Stimulated activated CD4-positive, alpha-beta T cell treated with anti-CD3 and anti-CD28 coated beads, Interleukin-4, amount 100 ng/mL, for 1 hour (primary cell): ENCODE measurements around the gene CCNF.

Source experiments
- DNase-seq: peaks from one replicate; pipeline ENCODE4 v3.0.0-alpha.2; 2020

Gene CCNF

GRCh38 chr16:2458887-2459646 is 29.8 kb downstream of the CCNF start:
- DNase-seq: no peak

- peak; percentile 98 for DNase-seq
Observed at GRCh38 chr16:2459647-2460390, 30.6 kb downstream of the CCNF start, which contains the start of gene TEDC2. Gene TEDC2, plus strand, starts transcription at chr16:2460109. Its CDS starts 36 bp downstream, at chr16:2460145.

DNA sequence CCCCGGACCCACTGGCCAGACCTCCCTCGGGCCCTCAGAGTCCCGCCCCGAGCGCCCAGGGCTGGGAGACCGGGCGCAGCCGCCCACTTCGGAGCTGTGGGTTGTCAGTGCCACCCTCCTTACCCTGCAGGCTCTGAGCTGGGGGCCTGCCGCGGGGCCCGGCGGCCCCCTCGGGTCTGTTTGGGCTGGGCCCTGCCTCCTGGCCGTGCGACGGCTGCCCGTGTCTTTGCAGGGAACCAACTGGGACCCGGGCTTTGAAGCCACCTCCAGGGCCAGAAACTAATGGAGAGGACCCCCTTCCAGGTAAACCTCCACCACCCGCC is 31.1 kb downstream of the CCNF start:
- no peak for DNase-seq

GRCh38 chr16:2460916-2461315 is 31.7 kb downstream of the CCNF start:
- DNase-seq: no peak

- no peak for DNase-seq
Observed at GRCh38 chr16:2462031-2462866, 33.0 kb downstream of the CCNF start.

DNA sequence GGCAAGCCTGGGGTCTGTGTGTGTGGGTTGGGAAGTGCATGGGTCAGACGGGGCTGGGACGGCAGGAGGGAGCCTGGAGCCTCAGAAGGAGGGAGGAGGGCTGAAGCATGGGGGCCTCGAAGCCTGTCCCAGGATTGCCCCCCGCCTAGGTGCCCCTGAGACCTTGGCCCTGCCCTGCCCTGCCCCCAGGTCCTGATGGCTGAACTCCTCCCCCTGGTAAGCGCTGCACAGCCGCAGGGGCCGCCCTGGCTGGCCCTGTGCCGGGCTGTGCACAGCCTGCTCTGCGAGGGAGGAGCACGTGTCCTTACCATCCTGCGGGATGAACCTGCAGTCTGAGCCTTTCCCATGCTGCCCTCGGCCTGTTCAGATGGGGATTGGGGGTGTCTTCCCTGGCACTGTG is 35.1 kb downstream of the CCNF start:
- DNase-seq: no peak

- no peak for DNase-seq
Observed at GRCh38 chr16:2465653-2466415, 36.6 kb downstream of the CCNF start.

- DNase-seq: no peak
Observed at GRCh38 chr16:2466667-2467527, 37.6 kb downstream of the CCNF start.

DNA sequence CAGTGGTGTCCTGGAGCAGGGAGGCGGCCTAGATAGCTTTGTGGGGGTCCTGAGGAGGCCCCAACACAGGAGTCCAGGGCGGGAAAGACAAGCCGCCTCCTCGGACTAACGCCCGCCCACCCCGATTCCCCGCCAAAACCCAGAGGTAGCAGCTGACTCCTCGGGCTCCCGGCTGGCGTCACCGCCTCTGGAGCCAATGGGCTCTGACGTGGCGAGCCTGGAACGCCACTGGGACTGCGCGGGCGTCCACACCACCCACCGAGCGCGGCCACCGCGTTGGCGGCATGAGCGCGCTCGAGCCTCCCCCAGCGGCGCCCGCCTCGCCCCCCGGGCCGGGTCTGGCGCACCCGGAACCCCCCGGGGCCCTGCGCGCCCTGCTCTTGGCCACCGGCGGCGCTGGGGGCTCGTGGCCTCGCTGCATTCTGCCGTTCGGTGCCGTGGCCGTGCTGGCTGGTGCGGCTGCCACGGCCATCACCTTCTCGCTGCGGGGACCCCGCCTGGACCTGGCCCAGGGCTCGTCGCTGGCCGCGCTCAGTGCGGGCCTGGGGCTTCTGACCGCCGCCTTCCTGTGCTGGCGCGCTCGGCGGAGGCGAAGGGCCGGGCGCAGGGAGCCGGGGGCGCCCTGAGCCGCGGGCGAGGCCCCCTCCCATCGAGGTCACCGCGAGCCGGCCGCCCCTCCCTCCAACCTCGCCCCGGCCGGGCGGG is 38.4 kb downstream of the CCNF start:
- DNase-seq: no peak

DNA sequence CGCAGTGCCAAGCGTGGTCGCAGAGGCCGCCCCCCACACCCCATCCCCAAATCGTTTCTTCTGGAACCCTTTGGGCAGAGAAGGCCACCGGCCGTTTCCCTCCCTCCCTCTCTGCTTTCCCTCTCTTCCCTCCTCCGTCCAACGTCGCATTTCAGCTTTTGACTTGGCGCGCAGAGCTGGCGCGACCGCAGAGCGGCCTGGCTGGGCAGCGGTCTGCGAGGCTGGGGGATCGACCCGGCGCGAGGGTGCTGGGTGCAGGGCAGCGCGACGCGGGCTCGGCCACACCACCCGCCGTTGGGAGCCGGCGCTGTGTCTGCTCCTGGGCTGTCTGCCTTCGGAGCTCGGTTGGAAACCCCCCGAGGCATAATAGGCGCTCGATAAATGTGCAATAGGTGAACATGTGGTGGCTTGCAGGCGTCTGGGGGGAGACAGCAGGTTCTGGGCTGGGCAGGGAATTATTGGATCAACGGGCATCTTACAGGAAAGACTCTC is 39.0 kb downstream of the CCNF start:
- DNase-seq: no peak

DNA sequence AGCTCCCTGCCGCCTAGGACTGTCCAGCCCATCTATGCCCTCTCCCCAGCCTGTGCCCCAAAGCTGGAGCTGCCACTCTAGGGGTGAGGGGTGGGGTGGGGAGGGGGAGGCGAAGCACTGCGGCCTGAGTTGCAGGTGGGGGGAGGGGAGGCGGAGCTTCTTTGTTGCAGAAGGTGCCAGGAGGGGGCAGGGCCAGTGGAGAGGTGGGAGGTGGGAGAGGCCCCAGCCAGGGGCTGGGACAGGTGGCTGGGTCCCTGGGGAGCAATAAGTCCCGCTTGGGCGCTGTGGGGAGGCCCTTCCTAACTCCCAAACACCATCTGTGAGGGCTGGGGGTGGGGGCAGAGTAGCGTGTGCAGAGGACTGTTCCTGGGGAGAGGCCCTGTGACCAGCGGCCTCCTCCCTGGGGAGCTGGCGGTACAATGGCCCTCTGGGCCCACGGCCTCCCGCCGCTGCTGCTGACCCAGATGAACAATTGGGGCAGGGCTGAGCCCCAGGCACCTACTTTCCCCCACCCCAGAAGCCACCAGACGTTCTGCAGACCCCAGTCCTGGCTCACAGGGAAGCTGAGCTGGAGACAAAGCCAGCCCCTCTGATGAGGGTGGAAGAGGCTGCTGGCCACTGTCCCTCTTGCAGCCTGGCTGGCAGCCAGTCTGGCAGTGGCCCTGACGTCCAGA is 39.6 kb downstream of the CCNF start:
- DNase-seq: no peak

- no peak for DNase-seq
Observed at GRCh38 chr16:2469399-2470233, 40.4 kb downstream of the CCNF start.

DNA sequence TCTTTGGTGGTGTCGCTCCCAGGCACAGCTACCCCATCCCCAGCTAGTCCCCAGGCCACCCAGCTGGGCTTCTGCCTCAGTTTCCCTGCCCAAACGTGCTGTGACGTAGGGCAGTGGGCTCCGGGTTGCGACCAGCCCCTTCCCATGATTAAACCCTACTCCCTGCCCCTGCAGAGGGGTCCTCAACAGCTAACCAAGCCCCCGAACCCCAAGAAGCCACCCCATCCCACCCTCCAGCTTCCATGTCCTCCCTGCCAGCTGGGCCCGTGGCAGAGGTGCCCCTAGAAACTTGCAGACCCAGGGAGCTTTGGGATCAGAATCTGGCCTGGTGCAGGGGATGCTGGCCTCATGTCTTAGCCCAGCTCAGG is 41.0 kb downstream of the CCNF start:
- no peak for DNase-seq

DNA sequence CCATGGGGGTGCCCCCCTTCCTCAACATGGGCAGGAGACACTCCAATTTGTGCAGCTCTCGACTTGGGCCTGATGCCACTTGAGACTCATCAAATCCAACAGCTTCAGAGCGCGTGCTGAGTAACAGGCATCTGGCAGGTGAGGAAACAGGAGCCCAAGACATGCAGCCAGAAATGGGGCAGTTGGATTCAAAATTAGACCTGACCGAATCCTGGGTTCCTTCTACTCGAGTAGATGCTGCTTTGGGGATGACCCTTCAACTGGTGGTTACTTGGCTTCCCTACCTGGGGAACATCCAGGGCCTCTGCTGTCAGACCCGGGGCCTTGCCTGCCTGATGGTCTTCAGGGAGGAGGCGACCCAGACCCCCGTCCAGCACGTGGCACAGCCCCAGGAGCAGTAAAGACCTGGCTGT is 41.4 kb downstream of the CCNF start:
- no peak for DNase-seq

DNA sequence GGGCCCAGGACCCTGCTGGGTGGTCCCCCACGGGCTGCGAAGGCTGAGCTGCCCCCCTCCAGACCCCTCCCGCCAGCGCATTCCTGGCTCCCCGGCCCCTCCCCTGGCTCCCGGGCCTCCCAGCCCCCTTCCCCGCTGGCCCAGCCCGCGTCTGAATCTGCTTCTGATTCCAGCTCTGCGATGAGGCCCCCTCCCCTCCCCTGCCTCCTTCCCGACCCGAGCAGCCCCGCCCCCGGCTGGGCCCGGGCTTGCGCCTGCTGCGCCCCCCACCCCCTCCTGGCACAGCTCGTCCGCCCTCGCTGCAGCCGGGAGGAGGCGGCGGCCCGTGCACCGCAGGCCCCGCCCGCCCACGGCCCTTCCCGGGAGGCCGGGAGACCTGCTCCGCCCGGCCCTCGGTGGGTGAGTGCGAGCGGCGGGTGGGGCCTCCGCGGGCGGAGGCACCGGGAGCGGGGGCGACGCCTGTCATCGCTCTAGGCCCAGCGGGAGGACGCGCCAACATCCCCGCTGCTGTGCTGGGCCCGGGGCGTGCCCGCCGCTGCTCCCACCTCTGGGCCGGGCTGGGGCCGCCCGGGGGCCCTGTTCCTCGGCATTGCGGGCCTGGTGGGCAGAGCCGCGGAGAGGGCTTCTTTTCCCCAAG is 41.9 kb downstream of the CCNF start, which contains the start of gene NTN3:
Gene NTN3, plus strand, starts transcription at position 282 of the 637 bp plus-strand sequence. CDS start 405 bp downstream, outside the sequence.
- DNase-seq: no peak

GRCh38 chr16:2471653-2472487 is 42.6 kb downstream of the CCNF start:
- DNase-seq: no peak

GRCh38 chr16:2472488-2472864 is 43.2 kb downstream of the CCNF start:
- DNase-seq: no peak

DNA sequence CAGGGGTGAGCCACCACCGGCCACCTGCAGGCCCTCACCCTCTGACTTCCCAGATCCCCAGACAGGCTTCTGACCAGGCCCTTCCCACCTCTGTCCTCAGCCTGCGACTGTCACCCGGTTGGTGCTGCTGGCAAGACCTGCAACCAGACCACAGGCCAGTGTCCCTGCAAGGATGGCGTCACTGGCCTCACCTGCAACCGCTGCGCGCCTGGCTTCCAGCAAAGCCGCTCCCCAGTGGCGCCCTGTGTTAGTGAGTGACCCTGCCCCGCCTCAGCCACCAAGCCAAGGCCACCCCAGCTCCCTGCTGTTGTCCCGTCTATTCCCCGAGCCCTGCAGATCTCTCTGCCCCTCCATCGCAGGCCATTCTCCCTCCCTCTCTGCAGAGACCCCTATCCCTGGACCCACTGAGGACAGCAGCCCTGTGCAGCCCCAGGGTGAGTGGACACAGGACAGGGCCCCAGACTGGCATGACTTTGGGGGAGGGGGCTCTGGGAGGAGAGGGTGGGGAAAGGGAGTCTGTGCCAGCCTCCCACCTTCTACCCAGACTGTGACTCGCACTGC is 43.7 kb downstream of the CCNF start:
- DNase-seq: no peak
